IMR-90 (cell line): ENCODE data around the gene DPYD. TPM values are rescaled to one million over a fixed set of nuclear protein-coding genes. Genes with fewer than 3 reads are reported as not detected.

Source experiments
- ATAC-seq: fragments of 200-7000 bp; cut with Tn5 transposase; 2 replicates; pipeline ENCODE4 v1.9.1; 2020; ENCODE audit warnings: low read depth, mild to moderate bottlenecking, moderate library complexity
- BruUV-seq: library from RNA; stranded (reverse); fragments of 400-500 nt; replicated peaks from 2 replicates; lab custom pipeline; 2021; lab: Mats Ljungman, UMichigan
- CTCF ChIA-PET: fragments of 300-600 bp; formaldehyde crosslinking; extraction: SDS; loops from one replicate; lab custom pipeline; 2021; ENCODE audit warnings: antibody characterized with exemption; lab: Yijun Ruan, JAX
- POLR2A ChIA-PET: fragments of 300-600 bp; sonication (Branson Sonifier 250); formaldehyde crosslinking; loops from one replicate; lab custom pipeline; 2022; ENCODE audit warnings: antibody characterized with exemption; ENCODE audit not compliant: unreplicated experiment; lab: Charles Lee
- DNase-seq: peaks from one replicate; pipeline ENCODE4 v3.0.0; 2013
- H2AFZ ChIP-seq: replicated peaks from 2 replicates; pipeline ENCODE3; 2013; ENCODE audit warnings: low read length, mild to moderate bottlenecking; ENCODE audit not compliant: poor library complexity
- H2AK5ac ChIP-seq: 2 replicates; pipeline ENCODE4 v1.6.1; 2013; ENCODE audit warnings: low read depth, low read length, inconsistent platforms
- H2AK9ac ChIP-seq: replicated peaks from 2 replicates; pipeline ENCODE3; 2013; ENCODE audit warnings: mild to moderate bottlenecking, low read depth, low read length, moderate library complexity; ENCODE audit not compliant: poor library complexity
- H2BK120ac ChIP-seq: 2 replicates; pipeline ENCODE4 v1.6.1; 2013; ENCODE audit warnings: low read depth, low read length, inconsistent platforms
- H2BK15ac ChIP-seq: 3 replicates; pipeline ENCODE4 v1.6.1; 2013; ENCODE audit warnings: low read depth, low read length, inconsistent platforms
- H2BK20ac ChIP-seq: 2 replicates; pipeline ENCODE4 v1.6.1; 2013; ENCODE audit warnings: low read depth, mild to moderate bottlenecking, inconsistent platforms, low read length, moderate library complexity
- H2BK5ac ChIP-seq: 2 replicates; pipeline ENCODE4 v1.6.1; 2013; ENCODE audit warnings: mild to moderate bottlenecking, low read depth, low read length, inconsistent platforms; ENCODE audit not compliant: poor library complexity, severe bottlenecking
- H3K14ac ChIP-seq: replicated peaks from 2 replicates; pipeline ENCODE4 v1.6.1; 2013; ENCODE audit warnings: low read depth, low read length, inconsistent platforms
- H3K18ac ChIP-seq: 2 replicates; pipeline ENCODE4 v1.6.1; 2013; ENCODE audit warnings: low read depth, low read length, control low read depth
- H3K23ac ChIP-seq: 2 replicates; pipeline ENCODE4 v1.6.1; 2013; ENCODE audit warnings: low read depth, low read length, inconsistent platforms
- H3K27ac ChIP-seq: 2 replicates; pipeline ENCODE4 v1.5.1; 2013; ENCODE audit warnings: mild to moderate bottlenecking, control low read depth, low read length; ENCODE audit not compliant: insufficient read depth
- H3K27me3 ChIP-seq: 2 replicates; pipeline ENCODE4 v1.6.1; 2013; ENCODE audit warnings: low read length; ENCODE audit not compliant: control insufficient read depth, insufficient read depth
- H3K36me3 ChIP-seq: 2 replicates; pipeline ENCODE4 v1.6.1; 2013; ENCODE audit warnings: low read length, mixed read lengths; ENCODE audit not compliant: control insufficient read depth, insufficient read depth
- H3K4ac ChIP-seq: 2 replicates; pipeline ENCODE4 v1.6.1; 2013; ENCODE audit warnings: low read depth, low read length, inconsistent platforms
- H3K4me1 ChIP-seq: 2 replicates; pipeline ENCODE4 v1.6.1; 2013; ENCODE audit warnings: low read length, mixed read lengths; ENCODE audit not compliant: control insufficient read depth, insufficient read depth
- H3K4me2 ChIP-seq: 2 replicates; pipeline ENCODE4 v1.6.1; 2013; ENCODE audit warnings: low read depth, mild to moderate bottlenecking, control low read depth, low read length, moderate library complexity
- H3K4me3 ChIP-seq: 2 replicates; pipeline ENCODE4 v1.5.1; 2013; ENCODE audit warnings: low read depth, mild to moderate bottlenecking, control low read depth, low read length, moderate library complexity; ENCODE audit not compliant: insufficient read depth
- H3K56ac ChIP-seq: 2 replicates; pipeline ENCODE4 v1.6.1; 2013; ENCODE audit warnings: low read length, inconsistent platforms; ENCODE audit not compliant: insufficient read depth; ENCODE audit errors: extremely low read depth
- H3K79me1 ChIP-seq, 2 experiments: 2 replicates each; pipeline ENCODE4 v1.6.1; 2013; ENCODE audit warnings: low read length in 2 of 2, inconsistent platforms in 1 of 2, low read depth in 1 of 2
- H3K9ac ChIP-seq: 2 replicates; pipeline ENCODE4 v1.6.1; 2013; ENCODE audit warnings: low read depth, low read length, control low read depth
- H3K9me1 ChIP-seq: 2 replicates; pipeline ENCODE4 v1.6.1; 2013; ENCODE audit warnings: low read length, inconsistent platforms; ENCODE audit not compliant: insufficient read depth
- H3K9me3 ChIP-seq: 2 replicates; pipeline ENCODE4 v1.6.1; 2013; ENCODE audit warnings: low read length; ENCODE audit not compliant: control insufficient read depth, insufficient read depth
- H4K20me1 ChIP-seq: 2 replicates; pipeline ENCODE4 v1.6.1; 2013; ENCODE audit warnings: low read length, inconsistent platforms; ENCODE audit not compliant: insufficient read depth
- H4K5ac ChIP-seq: 2 replicates; pipeline ENCODE4 v1.6.1; 2013; ENCODE audit warnings: mild to moderate bottlenecking, low read depth, low read length, control low read depth
- H4K8ac ChIP-seq, 2 experiments: 2 replicates each; pipeline ENCODE4 v1.6.1; 2013; ENCODE audit warnings: low read depth in 2 of 2, low read length in 2 of 2, control low read depth in 1 of 2, inconsistent platforms in 1 of 2
- H4K91ac ChIP-seq: 2 replicates; pipeline ENCODE4 v1.6.1; 2013; ENCODE audit warnings: low read depth, low read length, inconsistent platforms; ENCODE audit not compliant: insufficient read depth
- CEBPB ChIP-seq: IDR thresholded peaks from 2 replicates; pipeline ENCODE4 v1.6.1; 2012; ENCODE audit warnings: low read depth, low read length, improper control_type of control experiment
- NFE2L2 ChIP-seq: fragments of 150-350 bp; IDR thresholded peaks from 2 replicates; pipeline ENCODE4 v1.6.1; 2016; ENCODE audit warnings: low read depth, mild to moderate bottlenecking, low read length
- WGBS, 2 experiments: methylation state at CpG; one replicate each; pipeline versions ENCODE4 v1.1.5 to v1.1.7; 2013; ENCODE audit warnings: missing lambda C conversion rate in 2 of 2; ENCODE audit not compliant: insufficient read length in 1 of 2; ENCODE audit errors: extremely low coverage in 2 of 2; 5-methylcytosine and 5-hydroxymethylcytosine counted together
- dilution Hi-C: fragments of 300-500 bp; cut with HindIII; formaldehyde crosslinking; loops from one replicate; pipeline ENCODE4 v1.14.3; 2018; ENCODE audit warnings: low sequenced_read_pairs; ENCODE audit not compliant: unreplicated experiment
- in situ Hi-C: fragments of 300-500 bp; cut with MboI; formaldehyde crosslinking; loops from 3 replicates; pipeline ENCODE4 v1.14.3; 2019; ENCODE audit warnings: low sequenced_read_pairs, inconsistent platforms, mixed read lengths
- intact Hi-C: fragments of 100-400 bp; cut with micrococcal nuclease; formaldehyde crosslinking; loops from 2 replicates; pipeline ENCODE4 v1.10.0; 2022
- polyA plus RNA-seq, 3 experiments: library from polyadenylated mRNA; depleted of rRNA; stranded (reverse); fragments of >200 nt; gene quantifications; 2 replicates each; pipeline ENCODE4 v1.2.3, GENCODE V29; 2012; ENCODE audit warnings: low replicate concordance in 1 of 3
- total RNA-seq: library from RNA; depleted of rRNA; stranded (reverse); fragments of >200 nt; gene quantifications from 2 replicates; pipeline ENCODE4 v1.2.3, GENCODE V29; 2012

The DPYD gene
- total and polyA plus RNA-seq, 2 of the 4 experiments (the other 2 are of a cell fraction): 9.3 to 47.3 TPM

DNA sequence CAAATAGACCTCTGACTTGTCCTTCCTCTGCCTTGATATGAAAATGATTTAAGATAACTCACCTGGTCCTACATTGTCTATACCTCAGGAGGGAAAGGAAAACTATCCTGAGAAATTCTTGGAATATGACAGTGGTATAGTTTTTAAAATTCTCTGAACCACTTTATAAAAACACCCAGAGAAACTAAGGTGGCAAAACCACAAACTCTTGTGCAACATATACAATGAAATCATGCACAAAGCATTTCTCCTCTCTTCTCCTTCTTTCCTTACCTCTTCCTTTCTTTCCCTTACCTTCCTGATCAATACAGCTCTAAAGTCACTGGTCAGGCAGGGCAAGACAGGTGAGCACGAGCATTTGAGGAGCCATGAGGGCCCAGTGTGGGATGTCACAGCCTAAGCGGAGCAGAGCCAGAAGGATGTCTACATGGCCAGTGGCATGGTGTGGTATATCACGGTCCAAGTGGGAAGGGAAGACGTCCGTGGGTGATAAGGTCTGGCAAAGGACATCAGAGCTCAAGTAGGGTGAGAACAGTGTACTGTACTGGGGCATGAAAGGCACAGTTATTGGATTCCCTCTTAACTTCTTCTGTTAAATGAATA lies 543.3 kb downstream of the DPYD start:
- intact Hi-C loops: no loop called here
- Histone ChIP-seq H3K27me3 (no peaks in the 10 kb centered on the region), H3K36me3 (no peaks in the 10 kb centered on the region), H3K56ac (no peak overlapping the region), H4K91ac (peak overlapping the region; percentile 39; the same call in 1 of the 2 replicates), H3K79me1 (no peaks in the 10 kb centered on the region), H3K9ac (no peak overlapping the region), H4K5ac (no peak overlapping the region), H3K18ac (0 out of 2 replicates have a peak overlapping the region, but pooled peaks have one; percentile 27), H4K8ac (no peak overlapping the region), H3K14ac (peak overlapping the region; percentile 3; the same call in 1 of the 2 replicates), H2BK15ac (peak overlapping the region; percentile 92; the same call in 2 of the 3 replicates), H2AK9ac (no peak overlapping the region), H3K4me3 (no peak overlapping the region), H3K23ac (no peak overlapping the region), H2BK20ac (0 out of 2 replicates have a peak overlapping the region, but pooled peaks have one; percentile 11), H2AFZ (peak overlapping the region; percentile 26), H3K4ac (peak overlapping the region; percentile 37), H2BK5ac (no peak overlapping the region), H3K9me3 (no peaks in the 10 kb centered on the region), H3K4me2 (no peak overlapping the region), H3K9me1 (peaks cover 7% of the 10 kb centered on the region), H3K4me1 (peaks cover 9% of the 10 kb centered on the region; the same call in 1 of the 2 replicates), H2AK5ac (peak overlapping the region; percentile 89), H3K27ac (no peak overlapping the region), H4K20me1 (no peaks in the 10 kb centered on the region), H2BK120ac (0 out of 2 replicates have a peak overlapping the region, but pooled peaks have one; percentile 12)
- BruUV-seq: no TSS peak
- ATAC-seq (no peak; the same call in 1 of the 2 replicates), DNase-seq (no peak)
- POLR2A ChIA-PET: no interaction called here
- dilution Hi-C loops: no loop called here
- peak; percentile 75 for TF ChIP-seq CEBPB
- no peak for TF ChIP-seq NFE2L2
- in situ Hi-C loops: no loop called here
- 100% methylated on average over 3 of the region's 5 CpGs; no CpG with 5 or more reads in 1 of the 2 experiments for WGBS, 2 experiments
- CTCF ChIA-PET: no interaction called here
